ENCODE data around the gene CLEC1B. TPM values are rescaled to one million over a fixed set of nuclear protein-coding genes. Genes with fewer than 3 reads are reported as not detected.

Gene CLEC1B
- total and polyA plus RNA-seq, 2 of the 13 experiments (the other 11 are each of a cell fraction or from before 2014, with no cell fraction given) = not detected

DNA sequence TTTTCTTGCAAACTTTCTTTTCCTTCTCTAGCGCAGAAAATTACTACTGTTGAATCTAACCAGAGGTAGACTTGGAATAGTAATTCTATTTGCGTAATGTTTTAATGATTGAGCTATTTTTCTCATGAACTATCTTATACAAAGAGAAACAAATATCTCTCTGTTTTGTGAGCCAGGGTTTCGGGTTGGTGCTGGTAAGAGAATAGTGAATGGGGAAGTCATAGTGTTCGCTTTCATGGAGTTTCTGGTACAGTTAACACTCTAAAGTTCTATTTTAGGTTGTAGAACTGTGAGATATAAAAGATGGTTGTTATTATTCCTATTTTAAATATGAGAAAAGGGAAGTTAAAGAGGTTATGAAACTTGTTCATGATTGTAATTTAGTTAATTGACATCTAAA is 6.6 kb downstream of the CLEC1B start (continued):
- TF ChIP-seq PREB (CRISPR knock-in tag; IDR thresholded peaks at IDR 0.05) (no peak), IKZF4 (CRISPR knock-in tag; IDR thresholded peaks at IDR 0.05; ENCODE audit: borderline replicate concordance, low read depth, not compliant biosample characterization) (no peak), ZNF878 (CRISPR knock-in tag; IDR thresholded peaks at IDR 0.05) (no peak), ZMAT5 (CRISPR knock-in tag; IDR thresholded peaks at IDR 0.05; ENCODE audit: borderline replicate concordance, low read depth) (no peak), ZNF142 (CRISPR knock-in tag; IDR thresholded peaks at IDR 0.05) (no peak)
- TF ChIP-seq, protein P1, sequence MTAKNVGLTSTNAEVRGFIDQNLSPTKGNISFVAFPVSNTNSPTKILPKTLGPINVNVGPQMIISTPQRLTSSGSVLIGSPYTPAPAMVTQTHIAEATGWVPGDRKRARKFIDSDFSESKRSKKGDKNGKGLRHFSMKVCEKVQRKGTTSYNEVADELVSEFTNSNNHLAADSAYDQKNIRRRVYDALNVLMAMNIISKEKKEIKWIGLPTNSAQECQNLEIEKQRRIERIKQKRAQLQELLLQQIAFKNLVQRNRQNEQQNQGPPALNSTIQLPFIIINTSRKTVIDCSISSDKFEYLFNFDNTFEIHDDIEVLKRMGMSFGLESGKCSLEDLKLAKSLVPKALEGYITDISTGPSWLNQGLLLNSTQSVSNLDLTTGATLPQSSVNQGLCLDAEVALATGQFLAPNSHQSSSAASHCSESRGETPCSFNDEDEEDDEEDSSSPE (CRISPR knock-in tag; IDR thresholded peaks at IDR 0.05) = no peak
- TF ChIP-seq, protein P2, sequence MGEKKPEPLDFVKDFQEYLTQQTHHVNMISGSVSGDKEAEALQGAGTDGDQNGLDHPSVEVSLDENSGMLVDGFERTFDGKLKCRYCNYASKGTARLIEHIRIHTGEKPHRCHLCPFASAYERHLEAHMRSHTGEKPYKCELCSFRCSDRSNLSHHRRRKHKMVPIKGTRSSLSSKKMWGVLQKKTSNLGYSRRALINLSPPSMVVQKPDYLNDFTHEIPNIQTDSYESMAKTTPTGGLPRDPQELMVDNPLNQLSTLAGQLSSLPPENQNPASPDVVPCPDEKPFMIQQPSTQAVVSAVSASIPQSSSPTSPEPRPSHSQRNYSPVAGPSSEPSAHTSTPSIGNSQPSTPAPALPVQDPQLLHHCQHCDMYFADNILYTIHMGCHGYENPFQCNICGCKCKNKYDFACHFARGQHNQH (CRISPR knock-in tag; IDR thresholded peaks at IDR 0.05) = no peak

Measured in HepG2 (cell line).